GM21367 (cell line): ENCODE data around the gene STT3A.
"Not testable (repeated sequence)": the region's sequence is repeated elsewhere in the genome, so short reads cannot be mapped to it uniquely, and the experiment has no call there.

Source experiments
- ATAC-seq: cut with Tn5 transposase; IDR thresholded peaks from one replicate; pipeline ENCODE4 v1.9.1; 2021; ENCODE audit not compliant: unreplicated experiment

The STT3A gene

DNA sequence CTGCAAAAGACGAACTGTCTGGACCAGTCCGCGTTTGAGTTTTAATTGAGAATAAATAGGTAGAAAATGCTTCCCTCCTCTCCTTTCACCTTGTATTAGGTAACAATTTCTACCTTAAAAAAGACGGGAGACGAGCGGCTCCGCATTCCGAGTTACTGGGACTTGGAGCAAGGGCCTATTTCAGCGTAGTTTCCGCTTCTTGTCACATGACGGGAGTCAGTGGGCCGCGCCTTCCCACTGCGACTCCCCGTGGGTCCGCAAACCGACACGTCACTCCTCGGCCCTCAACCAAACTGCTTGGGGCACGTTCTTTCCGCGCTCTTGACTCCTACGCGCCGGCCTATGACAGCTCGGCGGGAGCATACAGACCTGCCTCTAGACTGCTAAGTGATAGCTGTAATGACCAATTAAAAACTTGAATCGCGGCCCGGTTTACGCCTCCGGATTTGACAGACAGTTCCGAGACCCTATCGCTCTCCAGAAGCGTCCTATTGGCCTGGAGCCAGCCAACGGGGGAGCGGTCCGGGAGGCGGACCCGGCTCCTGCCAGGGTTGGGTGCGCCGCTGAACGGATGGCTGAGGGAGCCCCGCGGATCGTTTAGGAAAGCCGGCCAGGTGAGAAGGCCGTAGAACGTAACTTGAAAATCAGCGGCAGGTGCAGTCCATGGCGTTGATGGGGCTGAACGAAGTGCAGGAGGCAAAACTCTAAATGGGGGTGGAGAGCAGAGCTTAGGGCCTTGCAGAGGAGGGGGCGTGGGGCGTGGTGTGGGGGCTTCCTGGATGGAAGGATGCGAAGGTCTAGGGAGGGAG is at the start of gene STT3A:
Gene STT3A (plus strand): TSS at position 548 of the 809 bp plus-strand sequence. CDS start 3,064 bp downstream, outside the sequence.
- ATAC-seq = peak; percentile 97

DNA sequence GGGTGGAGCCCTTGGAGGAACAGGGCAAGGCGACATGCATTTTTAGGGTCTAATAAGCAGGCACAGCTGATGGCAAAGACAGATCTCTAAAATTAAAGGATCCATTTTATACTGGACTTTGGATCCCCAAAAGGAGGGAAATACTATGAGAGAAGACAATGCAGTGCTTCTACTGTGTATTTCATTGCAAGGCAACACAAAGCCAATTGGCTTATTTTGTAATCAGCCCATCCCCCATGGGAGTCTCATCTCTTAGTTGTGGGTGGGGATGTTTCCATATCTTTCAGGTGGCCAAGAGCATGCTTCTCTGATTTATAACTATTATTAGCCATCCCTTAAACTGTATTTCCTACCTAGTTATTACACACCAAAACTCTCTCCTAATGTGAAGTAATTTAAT is 41.9 kb upstream of the STT3A start:
- no peak for ATAC-seq

DNA sequence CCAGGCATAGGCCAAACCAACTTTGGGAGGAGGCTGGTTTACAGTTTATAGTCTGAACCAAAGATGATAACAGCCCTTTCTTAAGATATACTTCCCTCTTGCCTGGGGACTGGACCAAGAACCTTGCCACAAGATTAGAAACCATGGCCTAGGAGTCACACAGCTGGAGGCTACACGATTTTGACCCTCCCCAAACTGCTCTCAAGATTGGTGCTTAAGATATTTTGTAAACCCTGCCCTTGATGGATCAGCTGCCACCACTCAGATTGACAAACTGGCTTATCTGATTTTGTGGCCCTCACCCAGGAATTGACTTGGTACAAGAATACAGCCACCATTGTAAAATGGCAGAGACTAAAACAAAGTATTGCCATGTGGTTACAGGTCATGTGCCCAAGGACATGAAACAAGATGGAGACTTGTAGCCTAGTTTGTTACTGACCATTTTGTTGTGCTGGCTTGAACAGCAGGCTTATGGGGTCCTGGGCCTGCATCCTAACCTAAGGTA is 40.8 kb upstream of the STT3A start:
- no peak for ATAC-seq

DNA sequence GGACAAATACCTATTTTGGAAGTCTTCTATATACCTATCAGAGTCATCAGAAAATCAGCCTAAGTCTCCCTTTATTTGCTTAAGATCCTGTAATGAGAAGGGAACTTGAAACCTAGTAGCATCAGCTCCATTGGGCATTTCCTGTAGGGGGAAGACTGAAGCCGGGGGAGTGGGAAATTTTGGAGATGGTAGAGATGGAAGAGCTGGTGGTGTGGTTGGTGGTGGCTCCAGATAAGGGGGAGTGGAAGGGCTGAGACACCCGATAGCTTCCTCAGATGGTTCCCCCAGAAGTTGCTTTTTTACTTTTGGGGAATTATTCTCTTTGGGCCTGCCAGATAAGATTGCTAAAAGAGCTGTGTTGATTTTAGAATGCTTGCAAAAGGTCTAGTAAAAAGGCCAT is 39.7 kb upstream of the STT3A start:
- ATAC-seq = no peak

DNA sequence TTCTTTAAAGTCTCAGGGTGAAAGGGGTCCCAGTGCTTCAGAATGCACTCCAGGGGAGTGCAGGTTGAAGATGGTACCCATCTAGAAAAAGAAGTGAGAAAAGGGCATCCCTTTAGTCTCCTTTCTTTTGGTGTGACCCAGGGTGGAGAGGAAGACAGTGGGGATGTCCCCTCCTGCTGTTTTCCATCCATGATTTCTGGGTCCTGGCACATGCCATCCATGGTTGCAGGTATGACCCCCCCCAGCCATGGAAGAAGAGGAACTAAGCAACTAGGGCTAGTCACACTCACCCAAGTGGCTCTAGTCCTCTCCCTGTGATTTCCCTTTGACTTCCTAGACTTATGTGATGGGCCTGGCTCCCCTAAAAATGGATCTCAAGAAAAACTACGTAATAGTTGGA is 39.3 kb upstream of the STT3A start:
- no peak for ATAC-seq

DNA sequence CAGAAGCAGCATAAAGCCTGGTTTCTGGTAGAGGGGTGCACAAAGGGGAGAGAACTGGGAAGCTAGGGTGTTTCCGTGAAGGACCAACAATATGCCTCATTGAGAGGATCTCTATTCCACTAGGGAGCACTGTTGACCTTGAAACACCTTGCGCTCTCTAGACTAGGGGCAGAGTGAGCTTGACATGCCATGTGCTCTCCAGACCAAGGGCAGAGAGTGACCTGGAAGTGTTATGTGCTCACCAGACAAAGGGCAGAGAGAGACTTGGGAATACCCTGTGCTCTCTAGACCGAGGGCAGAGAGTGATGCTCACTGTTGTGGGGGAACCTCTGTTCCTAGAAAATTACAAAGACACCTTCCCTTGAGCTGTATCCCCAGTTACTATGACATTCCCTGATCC is 38.6 kb upstream of the STT3A start:
- ATAC-seq = no peak

DNA sequence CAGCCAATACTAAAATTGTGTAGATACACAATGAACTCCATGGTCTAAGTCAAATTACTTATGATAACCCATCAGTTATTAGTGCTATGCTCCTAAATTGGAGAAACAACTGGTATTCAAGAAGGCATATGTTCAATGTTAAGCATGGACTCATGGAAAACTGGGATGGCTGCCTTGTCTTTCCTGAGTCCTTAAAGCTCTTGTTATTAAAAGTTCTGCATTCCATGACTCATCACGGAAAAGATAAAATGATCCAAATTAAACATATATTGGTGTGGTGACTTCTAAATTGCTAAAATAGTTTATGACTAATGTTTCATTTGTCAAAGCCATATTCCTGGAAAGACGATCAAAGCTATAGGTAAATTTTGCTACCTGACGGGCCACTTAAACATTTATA is 32.8 kb upstream of the STT3A start:
- no peak for ATAC-seq

DNA sequence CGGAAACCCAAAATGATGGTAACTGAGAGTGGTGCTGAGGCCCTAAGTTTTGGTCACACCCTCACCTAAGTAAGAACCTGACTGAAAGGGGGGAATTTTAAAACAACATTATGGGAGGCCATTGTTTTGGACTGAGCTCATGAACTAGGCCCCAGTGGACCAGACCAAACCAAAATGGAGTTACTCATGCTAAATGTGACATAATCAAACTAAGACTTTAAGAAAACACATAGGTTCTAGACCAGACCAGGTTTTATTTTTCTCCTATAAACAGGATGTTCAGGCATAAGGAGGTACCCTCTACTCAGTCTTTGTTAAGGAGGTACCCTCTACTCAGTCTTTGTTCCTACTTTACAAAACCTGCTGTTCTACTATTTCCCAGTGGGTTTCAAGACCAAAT is 30.7 kb upstream of the STT3A start:
- no peak for ATAC-seq

DNA sequence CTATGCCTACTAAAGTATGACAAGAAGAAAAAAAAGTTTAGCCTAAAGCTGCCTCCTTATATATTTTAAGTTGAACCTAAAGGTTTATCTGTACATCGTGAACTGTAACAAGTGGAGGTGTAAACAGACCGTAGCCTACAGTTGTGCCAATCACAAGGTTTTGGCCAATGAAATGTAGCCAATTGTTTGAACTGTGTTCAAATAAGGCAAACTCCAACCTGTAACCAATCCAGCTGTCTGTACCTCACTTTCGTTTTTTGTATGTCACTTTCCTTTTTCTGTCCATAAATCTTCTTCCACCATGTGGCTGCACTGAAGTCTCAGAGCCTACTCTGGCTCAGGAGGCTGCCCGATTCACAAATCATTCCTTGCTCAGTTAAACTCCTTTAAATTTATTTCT is 30.2 kb upstream of the STT3A start:
- no peak for ATAC-seq

DNA sequence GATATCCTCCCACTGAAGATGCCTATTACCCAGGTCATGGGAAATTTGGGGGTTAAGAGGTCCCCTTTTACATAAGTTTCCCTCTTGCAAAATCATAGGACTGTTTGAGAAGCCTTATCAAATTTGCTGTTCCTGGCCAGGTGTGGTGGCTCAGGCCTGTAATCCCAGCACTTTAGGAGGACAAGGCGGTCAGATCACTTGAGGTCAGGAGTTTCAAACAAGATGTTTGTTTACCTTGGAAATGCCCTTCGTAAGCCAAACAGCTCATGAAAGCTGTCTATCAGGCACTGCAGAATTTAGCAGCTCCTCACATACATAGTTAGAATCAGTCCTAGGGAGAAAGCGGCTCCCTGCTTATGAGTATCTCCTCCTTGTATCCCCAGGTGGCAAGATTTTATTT is 28.3 kb upstream of the STT3A start:
- no peak for ATAC-seq

DNA sequence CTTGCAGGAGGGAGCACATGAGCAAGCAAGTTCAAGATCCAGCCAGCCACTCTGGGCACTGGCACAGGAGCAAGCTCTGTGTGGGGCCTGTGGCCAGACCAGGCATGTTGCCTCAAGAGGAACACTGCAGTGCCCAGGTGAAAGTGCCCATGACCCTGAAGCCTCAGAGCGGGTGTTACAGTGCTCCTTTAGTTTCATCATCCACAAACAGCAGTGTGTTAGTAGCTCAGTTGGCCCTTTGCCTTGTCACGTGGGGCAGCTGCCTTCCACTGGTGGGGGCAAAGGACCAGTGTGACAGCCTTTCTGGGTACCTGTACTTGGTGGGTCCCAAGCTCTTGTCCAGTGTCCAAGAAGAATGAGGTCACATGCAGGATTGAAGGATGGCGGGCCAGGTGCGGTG is 26.4 kb upstream of the STT3A start:
- no peak for ATAC-seq

DNA sequence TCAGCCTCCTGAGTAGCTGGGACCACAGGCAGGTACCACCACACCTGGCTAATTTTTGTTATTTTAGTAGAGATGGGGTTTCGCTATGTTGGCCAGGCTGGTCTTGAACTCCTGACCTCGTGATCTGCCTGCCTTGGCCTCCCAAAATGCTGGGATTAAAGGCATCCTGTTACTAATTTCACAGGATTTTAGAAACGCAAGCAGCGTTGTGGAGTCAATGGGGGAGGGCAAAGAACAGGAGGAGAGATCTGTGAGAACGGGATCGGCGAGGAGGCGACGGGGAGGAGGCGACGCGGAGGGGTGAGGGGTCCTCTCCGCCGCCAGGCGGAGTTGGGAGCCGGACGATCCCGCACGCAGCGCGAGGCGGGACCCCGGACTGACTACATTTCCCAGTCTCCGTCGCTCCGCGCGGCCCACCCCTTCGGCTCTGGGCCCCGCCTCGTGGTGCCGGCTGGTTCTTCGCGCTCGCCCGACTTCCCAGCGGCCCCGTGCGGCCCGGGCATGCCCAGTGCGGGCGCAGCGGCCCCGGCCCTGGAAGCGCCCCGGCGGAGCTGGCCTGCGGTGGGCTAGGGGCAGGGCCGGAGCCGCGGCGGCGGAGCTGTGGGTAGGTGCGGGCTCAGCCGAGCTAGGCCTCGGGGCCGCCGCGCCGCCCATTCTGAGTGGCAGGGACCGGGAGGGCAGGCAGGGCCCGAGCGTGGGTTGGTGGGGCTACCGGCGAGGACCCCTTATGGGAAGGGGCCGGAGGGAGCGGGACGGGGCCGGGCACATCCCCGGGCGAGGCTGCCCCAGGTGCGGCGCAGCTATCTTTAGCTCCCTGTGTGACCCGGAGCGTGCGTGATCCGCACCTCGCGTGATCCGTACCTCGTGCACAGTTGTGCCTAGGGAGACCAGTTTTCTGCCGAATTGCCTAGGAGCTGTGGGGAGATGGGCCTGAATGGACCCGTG is 23.4 kb upstream of the STT3A start, which contains the start of gene EI24:
Gene EI24 (plus strand): TSS at position 508 of the 945 bp plus-strand sequence. CDS start 3,051 bp downstream, outside the sequence.
- peak; percentile 97 for ATAC-seq

DNA sequence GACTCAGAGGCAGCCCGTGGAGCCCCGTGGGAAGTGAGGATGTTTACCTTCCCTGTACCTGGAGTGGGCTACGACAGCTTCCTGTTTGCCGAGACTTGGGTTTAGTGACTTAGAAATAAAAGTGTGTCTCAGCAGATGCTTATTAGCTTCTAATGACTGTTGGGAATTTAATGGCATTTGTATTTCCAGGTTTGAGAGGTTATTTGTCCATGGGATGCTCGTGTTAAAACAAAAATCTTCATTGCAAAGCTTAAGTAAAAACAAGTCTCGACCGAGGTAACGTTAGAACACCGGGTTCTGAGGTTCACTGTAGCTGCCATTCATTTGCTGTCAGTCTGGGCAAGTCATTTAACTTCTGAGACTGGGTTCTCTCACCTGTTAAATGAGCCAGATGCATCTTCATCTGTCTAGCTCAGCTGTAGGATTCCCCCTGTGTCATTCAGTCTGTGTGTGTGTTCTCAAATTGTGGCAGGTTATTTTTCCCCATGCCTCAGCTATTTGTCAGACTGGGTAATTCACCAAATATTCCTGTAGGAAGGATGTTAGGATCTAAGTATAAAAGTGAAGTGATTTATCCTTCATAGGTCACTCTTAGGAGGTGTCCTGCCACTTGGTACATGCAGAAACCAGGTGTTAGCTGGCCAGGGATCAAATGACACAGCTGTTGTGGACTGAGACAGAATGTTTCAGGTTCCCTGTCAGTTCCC is 22.6 kb upstream of the STT3A start:
- no peak for ATAC-seq

DNA sequence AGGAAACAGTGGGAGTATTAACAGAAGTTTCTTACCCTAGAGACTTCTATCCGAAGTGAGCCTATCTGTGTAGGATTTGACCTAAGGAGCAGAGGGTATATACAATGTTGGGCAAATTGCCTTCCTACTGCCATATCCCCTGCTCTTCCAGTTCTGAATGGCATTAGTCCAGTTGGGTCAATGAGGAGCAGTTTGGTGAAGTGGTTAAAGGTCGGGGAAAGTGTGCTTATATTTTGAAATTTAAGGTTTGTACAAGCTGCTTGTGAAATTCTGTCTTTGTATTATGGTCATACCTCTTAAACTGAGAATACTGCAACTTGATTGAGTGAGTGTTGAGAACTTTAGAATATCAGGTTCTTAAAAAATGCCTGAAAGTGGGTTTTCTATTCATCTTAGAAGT is 21.7 kb upstream of the STT3A start:
- no peak for ATAC-seq

DNA sequence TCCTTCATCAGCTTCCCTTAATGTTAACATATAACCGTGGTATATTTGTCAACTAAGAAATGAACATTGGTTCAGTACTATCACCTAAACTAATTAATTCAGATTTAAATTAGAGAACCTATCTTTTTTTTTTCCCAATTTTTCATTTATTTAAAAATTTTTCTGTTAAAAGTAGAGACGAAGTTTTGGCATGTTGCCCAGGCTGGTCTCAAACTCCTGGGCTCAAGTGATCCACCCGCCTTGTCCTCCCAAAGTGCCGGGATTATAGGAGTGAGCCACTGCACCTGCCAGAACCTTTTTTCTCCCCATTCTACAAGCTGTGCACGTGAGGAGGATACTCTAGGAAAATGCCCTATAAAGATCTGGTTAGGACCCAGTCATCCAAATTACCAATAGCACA is 19.7 kb upstream of the STT3A start:
- ATAC-seq = no peak

DNA sequence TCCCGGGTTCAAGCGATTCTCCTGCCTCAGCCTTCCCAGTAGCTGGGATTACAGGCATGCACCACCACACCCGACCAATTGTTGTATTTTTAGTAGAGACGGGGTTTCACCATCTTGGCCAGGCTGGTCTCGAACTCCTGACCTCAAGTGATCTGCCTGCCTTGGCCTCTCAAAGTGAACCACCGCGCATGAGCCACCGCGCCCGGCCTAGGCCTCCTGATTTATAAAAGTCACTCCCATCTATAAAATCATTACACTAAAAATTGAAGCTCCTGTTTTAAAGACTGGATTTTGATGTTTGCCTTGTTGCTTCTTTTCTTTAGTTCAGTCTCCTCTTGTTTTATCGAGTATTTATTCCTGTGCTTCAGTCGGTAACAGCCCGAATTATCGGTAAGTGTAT is 15.5 kb upstream of the STT3A start:
- not testable (repeated sequence) for ATAC-seq

DNA sequence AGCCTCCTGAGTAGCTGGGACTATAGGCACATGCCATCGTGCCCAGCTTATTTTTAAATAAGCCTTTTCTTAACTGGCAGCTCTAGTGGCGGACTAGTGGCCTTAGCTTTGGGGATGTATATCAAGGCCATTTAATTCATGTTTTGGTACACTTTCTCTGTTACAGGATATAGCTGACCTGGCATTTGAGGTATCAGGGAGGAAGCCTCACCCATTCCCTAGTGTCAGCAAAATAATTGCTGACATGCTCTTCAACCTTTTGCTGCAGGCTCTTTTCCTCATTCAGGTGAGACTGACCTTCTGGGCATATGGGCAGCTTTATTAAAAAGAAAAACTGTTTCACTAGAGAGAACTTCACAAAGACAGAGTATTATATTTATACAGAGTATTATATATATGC is 13.9 kb upstream of the STT3A start:
- ATAC-seq = no peak

DNA sequence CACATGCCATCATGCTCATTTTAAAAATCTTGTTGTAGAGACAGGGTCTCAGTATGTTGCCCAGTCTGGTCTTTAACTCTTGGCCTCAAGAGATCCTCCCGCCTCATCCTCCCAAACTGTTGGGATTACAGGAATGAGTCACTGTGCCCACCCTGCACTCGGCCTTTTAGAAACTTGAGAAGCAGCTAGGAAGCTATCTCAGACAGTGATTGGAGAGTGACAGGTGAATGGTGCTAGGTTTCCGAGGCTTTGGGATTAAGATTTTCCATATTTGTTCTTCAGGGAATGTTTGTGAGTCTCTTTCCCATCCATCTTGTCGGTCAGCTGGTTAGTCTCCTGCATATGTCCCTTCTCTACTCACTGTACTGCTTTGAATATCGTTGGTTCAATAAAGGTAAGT is 12.8 kb upstream of the STT3A start:
- no peak for ATAC-seq

DNA sequence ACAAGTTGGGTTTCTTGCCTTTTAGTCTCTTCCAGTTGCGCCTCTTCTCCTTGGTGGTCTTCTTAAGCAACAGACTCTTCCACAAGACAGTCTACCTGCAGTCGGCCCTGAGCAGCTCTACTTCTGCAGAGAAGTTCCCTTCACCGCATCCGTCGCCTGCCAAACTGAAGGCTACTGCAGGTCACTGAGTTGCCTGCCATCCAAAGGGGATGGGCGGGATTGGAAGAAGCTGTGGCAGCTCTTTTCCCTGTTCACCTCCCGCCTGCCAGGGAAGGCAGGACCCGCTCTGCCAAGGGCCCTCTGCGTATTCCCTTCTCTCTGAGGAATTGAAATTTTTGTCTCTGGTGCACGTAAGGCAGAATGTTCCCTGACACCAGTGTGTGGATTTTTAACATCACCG is 9.2 kb upstream of the STT3A start:
- ATAC-seq = no peak

DNA sequence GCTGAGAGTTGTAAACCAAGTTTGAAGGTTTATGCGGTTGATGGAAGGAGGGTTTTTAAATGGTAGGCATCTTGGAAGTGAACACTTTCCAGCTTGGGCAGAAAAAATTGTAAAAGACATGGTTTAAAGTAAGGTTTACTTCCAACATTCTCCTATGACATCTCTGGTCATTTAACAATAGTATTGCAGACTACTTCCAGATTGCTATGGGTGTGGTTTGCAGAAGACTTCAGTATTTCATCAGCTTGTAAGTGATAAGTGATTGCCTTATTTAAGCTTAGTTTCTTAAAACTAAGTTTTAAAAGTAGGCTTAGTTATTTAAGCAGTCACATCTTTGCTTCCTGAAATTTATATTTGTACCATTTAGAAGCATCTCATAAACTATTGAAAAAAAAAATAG is 7.2 kb upstream of the STT3A start:
- no peak for ATAC-seq

DNA sequence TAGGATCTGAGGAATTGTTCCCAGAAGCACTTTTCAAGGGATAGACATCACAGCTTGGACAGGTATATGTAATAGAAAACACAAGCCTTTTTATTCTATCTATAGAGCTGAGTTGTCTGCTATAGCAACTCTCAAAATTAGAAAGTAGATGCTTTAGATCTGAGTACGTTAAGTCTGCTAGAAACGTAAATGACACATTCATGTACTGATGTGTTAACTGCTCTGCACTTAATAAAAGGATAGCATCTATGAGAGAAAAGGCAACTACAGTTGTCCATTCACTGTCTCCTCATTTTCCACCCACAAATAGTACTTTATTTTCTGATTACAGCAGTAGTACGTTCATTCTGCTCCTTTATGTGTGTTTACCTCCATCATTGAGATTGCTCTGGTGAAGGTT is 6.0 kb upstream of the STT3A start:
- no peak for ATAC-seq
